OCI-LY1 (cell line): ENCODE data around the gene CIDEC.

ENCODE experiments used
- H2AFZ ChIP-seq: fragments of 200-600 bp; sonication (generic), shearing (Covaris generic); 2 replicates; pipeline ENCODE4 v1.6.0; 2014; ENCODE audit warnings: antibody characterized with exemption, mild to moderate bottlenecking, low read length
- H3F3A ChIP-seq: fragments of 200-600 bp; sonication (generic), shearing (Covaris generic); 2 replicates; pipeline ENCODE4 v1.6.0; 2014; ENCODE audit warnings: mild to moderate bottlenecking, antibody characterized with exemption, low read length, moderate library complexity; ENCODE audit not compliant: insufficient read depth
- H3K27ac ChIP-seq: fragments of 200-600 bp; sonication (generic); 2 replicates; pipeline ENCODE4 v1.5.1; 2014; ENCODE audit warnings: low read length, mixed run types, mild to moderate bottlenecking, low read depth; ENCODE audit not compliant: poor library complexity, severe bottlenecking
- H3K27me3 ChIP-seq: fragments of 200-600 bp; sonication (generic); 2 replicates; pipeline ENCODE4 v1.6.0; 2014; ENCODE audit warnings: antibody characterized with exemption, mild to moderate bottlenecking, low read length, moderate library complexity; ENCODE audit not compliant: insufficient read depth
- H3K36me3 ChIP-seq: fragments of 200-600 bp; sonication (generic); 2 replicates; pipeline ENCODE4 v1.6.1; 2014; ENCODE audit warnings: mild to moderate bottlenecking, antibody characterized with exemption, low read length, moderate library complexity, mixed read lengths; ENCODE audit not compliant: insufficient read depth
- H3K4me1 ChIP-seq: fragments of 200-600 bp; sonication (generic); 2 replicates; pipeline ENCODE4 v1.5.1; 2014; ENCODE audit warnings: mild to moderate bottlenecking, low read length, moderate library complexity; ENCODE audit not compliant: insufficient read depth, severe bottlenecking
- H3K4me2 ChIP-seq: fragments of 200-600 bp; sonication (generic), shearing (Covaris generic); 2 replicates; pipeline ENCODE4 v1.6.1; 2014; ENCODE audit warnings: low read length
- H3K4me3 ChIP-seq: fragments of 200-600 bp; sonication (generic); 2 replicates; pipeline ENCODE4 v1.5.1; 2014; ENCODE audit warnings: low read length, low read depth, mild to moderate bottlenecking, mixed read lengths; ENCODE audit not compliant: poor library complexity, severe bottlenecking
- H3K79me2 ChIP-seq: fragments of 200-600 bp; shearing (Covaris generic); 2 replicates; pipeline ENCODE4 v1.6.1; 2016; ENCODE audit warnings: mixed run types, low read length, mixed read lengths; ENCODE audit not compliant: insufficient read depth
- H3K9ac ChIP-seq: fragments of 200-600 bp; sonication (generic), shearing (Covaris generic); 2 replicates; pipeline ENCODE4 v1.6.1; 2014; ENCODE audit warnings: mild to moderate bottlenecking, low read length, mixed read lengths
- H3K9me2 ChIP-seq: fragments of 200-600 bp; sonication (generic), shearing (Covaris generic); 2 replicates; pipeline ENCODE4 v1.6.1; 2014; ENCODE audit warnings: low read depth, mild to moderate bottlenecking, low read length, mixed read lengths
- H3K9me3 ChIP-seq: fragments of 200-600 bp; shearing (Covaris generic); 2 replicates; pipeline ENCODE4 v1.6.1; 2014; ENCODE audit warnings: low read length, mixed read lengths
- H4K20me1 ChIP-seq: fragments of 200-600 bp; sonication (generic), shearing (Covaris generic); 2 replicates; pipeline ENCODE4 v1.6.0; 2016; ENCODE audit warnings: mild to moderate bottlenecking, low read length; ENCODE audit not compliant: insufficient read depth
- CTCF ChIP-seq: fragments of 200-600 bp; sonication (generic), shearing (Covaris generic); IDR thresholded peaks from 2 replicates; pipeline ENCODE4 v1.5.1; 2017; ENCODE audit warnings: mild to moderate bottlenecking, antibody characterized with exemption, low read length, moderate library complexity, mixed read lengths
- EZH2 ChIP-seq: fragments of 200-600 bp; sonication (generic), shearing (Covaris generic); IDR thresholded peaks from 2 replicates; pipeline ENCODE4 v1.8.0; 2017; ENCODE audit warnings: borderline replicate concordance, mixed run types, mild to moderate bottlenecking, antibody characterized with exemption, low read length, moderate library complexity, mixed read lengths

CIDEC gene

GRCh38 chr3:9903904-9904303 lies 23.9 kb upstream of the CIDEC start:
- Histone ChIP-seq H3K9me3 (no peaks in the 10 kb centered on the region), H3K27ac (no peak overlapping the region), H3K27me3 (0 out of 2 replicates have a peak, but pooled peaks cover 4% of the 10 kb centered on the region), H3K79me2 (no peaks in the 10 kb centered on the region), H3K4me1 (no peaks in the 10 kb centered on the region), H3F3A (no peaks in the 10 kb centered on the region), H4K20me1 (no peaks in the 10 kb centered on the region), H3K9me2 (no peaks in the 10 kb centered on the region), H3K4me3 (no peak overlapping the region), H3K9ac (no peak overlapping the region), H3K36me3 (no peaks in the 10 kb centered on the region), H3K4me2 (no peak overlapping the region), H2AFZ (no peak overlapping the region)
- TF ChIP-seq CTCF (no peak), EZH2 (no peak)

- Histone ChIP-seq H2AFZ (no peak overlapping the region), H3K9me3 (no peaks in the 10 kb centered on the region), H3F3A (no peaks in the 10 kb centered on the region), H3K4me1 (no peaks in the 10 kb centered on the region), H3K9ac (no peak overlapping the region), H3K27me3 (0 out of 2 replicates have a peak, but pooled peaks cover 4% of the 10 kb centered on the region), H3K9me2 (no peaks in the 10 kb centered on the region), H3K4me3 (no peak overlapping the region), H3K36me3 (no peaks in the 10 kb centered on the region), H3K79me2 (no peaks in the 10 kb centered on the region), H3K4me2 (no peak overlapping the region), H3K27ac (no peak overlapping the region), H4K20me1 (no peaks in the 10 kb centered on the region)
- TF ChIP-seq CTCF: no peak
- TF ChIP-seq EZH2: no peak
Measured at GRCh38 chr3:9903238-9903624, 23.2 kb upstream of the CIDEC start.

- Histone ChIP-seq H3K9ac (no peak within 1 kb of the TSS), H3K36me3 (peaks cover under 1% of the 10 kb centered on the region; the same call in 1 of the 2 replicates), H3K79me2 (no peaks in the 10 kb centered on the region), H3K4me1 (no peaks in the 10 kb centered on the region), H3K9me2 (no peaks in the 10 kb centered on the region), H3K4me3 (no peak within 1 kb of the TSS), H3K27ac (no peak within 1 kb of the TSS), H3K4me2 (no peak within 1 kb of the TSS), H3K27me3 (0 out of 2 replicates have a peak, but pooled peaks cover 4% of the 10 kb centered on the region), H2AFZ (no peak within 1 kb of the TSS), H3K9me3 (no peaks in the 10 kb centered on the region), H4K20me1 (no peaks in the 10 kb centered on the region), H3F3A (no peaks in the 10 kb centered on the region)
- TF ChIP-seq CTCF: no peak
- TF ChIP-seq EZH2: no peak
Measured at GRCh38 chr3:9902372-9903237, 22.6 kb upstream of the CIDEC start, which contains the start of gene IL17RE. Gene IL17RE, plus strand, starts transcription at chr3:9902848. Its CDS starts 85 bp downstream, at chr3:9902933.
